Neural crest cell (in vitro differentiated cells): ENCODE results near the gene PHEX. TPM values are rescaled to one million over a fixed set of nuclear protein-coding genes. Genes with fewer than 3 reads are reported as not detected.

Source experiments
- DNase-seq: peaks from one replicate; pipeline ENCODE4 v3.0.0; 2021; ENCODE audit warnings: low read depth, mixed read lengths, low spot score
- H3K27ac Mint-ChIP-seq: one replicate; pipeline ENCODE4 v1.8.0; 2021; ENCODE audit warnings: mild to moderate bottlenecking, mixed read lengths; ENCODE audit not compliant: unreplicated experiment
- H3K27me3 Mint-ChIP-seq: 2 replicates; pipeline ENCODE4 v1.8.0; 2021; ENCODE audit warnings: low read depth, mild to moderate bottlenecking, mixed read lengths
- H3K36me3 Mint-ChIP-seq: 2 replicates; pipeline ENCODE4 v1.8.0; 2021; ENCODE audit warnings: low read depth, mild to moderate bottlenecking, mixed read lengths
- H3K4me1 Mint-ChIP-seq: 2 replicates; pipeline ENCODE4 v1.8.0; 2021; ENCODE audit warnings: mixed read lengths
- H3K4me3 Mint-ChIP-seq: one replicate; pipeline ENCODE4 v1.8.0; 2021; ENCODE audit warnings: mild to moderate bottlenecking, mixed read lengths
- H3K9me3 Mint-ChIP-seq: 2 replicates; pipeline ENCODE4 v1.8.0; 2021; ENCODE audit warnings: mixed read lengths
- CTCF ChIP-seq: fragments of 200-600 bp; sonication (generic); conservative IDR thresholded peaks from 2 replicates; pipeline ENCODE4 v1.5.0; 2021; ENCODE audit warnings: antibody characterized with exemption, mild to moderate bottlenecking
- total RNA-seq: library from RNA; stranded (reverse); gene quantifications from 2 replicates; pipeline ENCODE4 v1.2.1, GENCODE V29; 2021

PHEX gene
- total RNA-seq, 1 donor from 2014 or later = 0.47 TPM

- Mint-ChIP-seq H3K27me3 (no peaks in the 10 kb centered on the region), H3K4me1 (peaks cover 12% of the 10 kb centered on the region), H3K4me3 (no peak overlapping the region), H3K36me3 (no peaks in the 10 kb centered on the region), H3K27ac (no peak overlapping the region), H3K9me3 (no peaks in the 10 kb centered on the region)
- TF ChIP-seq CTCF = no peak
- no peak for DNase-seq
These were observed 94.2 kb downstream of the PHEX start for GRCh38 chrX:22126327-22126726.

- Mint-ChIP-seq H3K27ac (no peak overlapping the region), H3K36me3 (no peaks in the 10 kb centered on the region), H3K4me1 (peaks cover 9% of the 10 kb centered on the region), H3K27me3 (no peaks in the 10 kb centered on the region), H3K4me3 (no peak overlapping the region), H3K9me3 (no peaks in the 10 kb centered on the region)
- no peak for TF ChIP-seq CTCF
- no peak for DNase-seq
These were observed 96.8 kb downstream of the PHEX start for GRCh38 chrX:22128961-22129360.

DNA sequence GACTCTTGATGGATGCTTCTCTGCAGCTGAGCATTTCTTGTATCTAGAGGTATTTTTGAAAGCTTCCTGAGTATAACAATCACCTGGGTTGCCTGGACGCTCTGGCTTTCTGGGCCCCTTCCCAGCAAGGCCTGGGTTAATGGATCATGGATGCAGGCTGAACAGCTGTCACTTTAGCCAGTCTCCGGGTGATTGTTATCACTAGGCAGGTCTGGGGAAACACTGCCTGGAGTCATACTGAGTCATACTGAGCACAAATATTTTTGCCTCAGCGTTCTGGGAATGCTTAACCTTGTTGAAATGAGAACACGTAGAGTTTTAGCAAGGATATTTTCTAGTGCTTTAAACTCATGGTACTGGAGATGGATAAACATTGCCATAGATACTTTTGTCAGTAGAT lies 102.6 kb downstream of the PHEX start:
- Mint-ChIP-seq H3K4me1 (peaks cover 36% of the 10 kb centered on the region), H3K27ac (peak overlapping the region; percentile 35), H3K4me3 (no peak overlapping the region), H3K9me3 (no peaks in the 10 kb centered on the region), H3K27me3 (no peaks in the 10 kb centered on the region), H3K36me3 (no peaks in the 10 kb centered on the region)
- TF ChIP-seq CTCF = no peak
- no peak for DNase-seq

GRCh38 chrX:22135171-22135711 lies 103.1 kb downstream of the PHEX start:
- peak overlapping the region; percentile 16 for H3K4me3 Mint-ChIP-seq
- peak; percentile 8 for DNase-seq
- no peaks in the 10 kb centered on the region for H3K27me3 Mint-ChIP-seq
- H3K27ac Mint-ChIP-seq = peak overlapping the region; percentile 38
- no peaks in the 10 kb centered on the region for H3K9me3 Mint-ChIP-seq
- peaks cover 36% of the 10 kb centered on the region for H3K4me1 Mint-ChIP-seq
- no peak for TF ChIP-seq CTCF
- no peaks in the 10 kb centered on the region for H3K36me3 Mint-ChIP-seq

DNA sequence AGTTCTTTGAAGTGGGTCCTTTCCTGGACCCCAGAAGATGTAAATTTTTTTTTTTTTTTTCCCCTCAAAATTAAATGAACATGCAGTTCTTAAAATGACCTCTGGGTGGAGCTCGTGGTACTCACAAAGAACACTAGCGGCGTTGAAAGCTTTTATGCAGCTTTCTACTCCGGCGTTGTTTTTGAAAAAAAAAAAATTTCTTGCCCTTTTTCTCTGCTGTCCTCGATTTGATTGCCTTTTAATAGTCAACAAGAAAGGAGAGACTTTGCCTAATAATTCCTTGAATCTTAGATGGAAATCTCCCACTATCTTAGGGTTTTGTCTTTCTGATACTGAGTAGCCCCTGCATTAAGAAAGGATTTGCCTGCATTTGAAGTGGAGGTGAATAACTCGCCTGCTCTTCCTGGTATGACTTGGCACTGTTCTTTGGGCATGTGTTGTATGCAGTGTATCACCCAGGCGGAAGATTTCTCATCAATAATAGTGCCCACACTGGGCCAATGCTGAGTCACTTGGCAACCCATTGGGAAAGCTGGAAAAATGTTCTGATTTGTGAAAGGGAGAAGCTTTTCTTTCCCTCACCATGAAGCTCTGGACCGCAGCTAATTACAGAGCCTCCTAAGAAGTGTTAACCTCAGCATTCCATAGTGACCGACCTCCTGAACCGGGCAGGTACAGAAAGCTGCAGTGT lies 104.0 kb downstream of the PHEX start:
- peak; percentile 61 for DNase-seq
- peak overlapping the region; percentile 10 for H3K4me3 Mint-ChIP-seq
- peaks cover 36% of the 10 kb centered on the region for H3K4me1 Mint-ChIP-seq
- no peaks in the 10 kb centered on the region for H3K27me3 Mint-ChIP-seq
- TF ChIP-seq CTCF = peak; percentile 91
- no peaks in the 10 kb centered on the region for H3K36me3 Mint-ChIP-seq
- H3K27ac Mint-ChIP-seq = peak overlapping the region; percentile 52
- H3K9me3 Mint-ChIP-seq = no peaks in the 10 kb centered on the region
